ENCODE results near the gene NUAK2.

- TF ChIP-seq POLR2A (IDR thresholded peaks at IDR 0.05; ENCODE audit: low read length), result no peak
- TF ChIP-seq GATA1 (IDR thresholded peaks at IDR 0.05; ENCODE audit: low read depth, low read length), result no peak
Observed at GRCh38 chr1:205300149-205300548, 21.4 kb downstream of the NUAK2 start.
